HG02943 (cell line): Measurements from ENCODE around the gene TNK1.
A peak's percentile ranks its signal among the peaks of the same experiment; 100 is the strongest.
"Not testable (repeated sequence)": the region's sequence is repeated elsewhere in the genome, so short reads cannot be mapped to it uniquely, and the experiment has no call there.

Source experiments
- ATAC-seq: cut with Tn5 transposase; IDR thresholded peaks from one replicate; pipeline ENCODE4 v1.9.1; 2021; ENCODE audit warnings: mild to moderate bottlenecking, low read depth, moderate library complexity; ENCODE audit not compliant: unreplicated experiment

Gene TNK1

GRCh38 chr17:7380855-7381683, at the start of gene TNK1:
Gene TNK1 (plus strand): TSS chr17:7381089. CDS start chr17:7382927, 1,838 bp downstream.
- ATAC-seq: no peak

DNA sequence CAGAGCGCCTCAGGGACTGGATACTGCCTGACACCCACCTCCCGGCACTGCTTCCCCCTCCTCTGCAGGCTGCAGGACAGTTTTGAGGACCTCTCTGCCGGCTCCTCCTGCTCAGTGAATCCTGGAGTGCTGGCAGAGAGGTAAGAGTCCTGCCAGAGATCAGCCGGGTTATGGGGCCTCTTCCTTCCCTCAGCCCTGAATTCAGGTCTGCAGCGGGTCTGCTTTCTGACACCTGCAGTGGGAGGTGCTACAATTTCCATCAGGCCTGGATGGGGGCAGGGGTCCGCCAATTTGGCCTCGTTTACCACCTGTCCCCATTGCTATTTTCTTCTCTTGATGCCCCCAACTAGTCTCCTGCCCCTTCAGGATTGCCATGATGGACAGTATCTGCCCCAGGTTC, 48.8 kb upstream of the TNK1 start:
- ATAC-seq: no peak

- not testable (repeated sequence) for ATAC-seq
These were observed 48.3 kb upstream of the TNK1 start for GRCh38 chr17:7332600-7333069.

DNA sequence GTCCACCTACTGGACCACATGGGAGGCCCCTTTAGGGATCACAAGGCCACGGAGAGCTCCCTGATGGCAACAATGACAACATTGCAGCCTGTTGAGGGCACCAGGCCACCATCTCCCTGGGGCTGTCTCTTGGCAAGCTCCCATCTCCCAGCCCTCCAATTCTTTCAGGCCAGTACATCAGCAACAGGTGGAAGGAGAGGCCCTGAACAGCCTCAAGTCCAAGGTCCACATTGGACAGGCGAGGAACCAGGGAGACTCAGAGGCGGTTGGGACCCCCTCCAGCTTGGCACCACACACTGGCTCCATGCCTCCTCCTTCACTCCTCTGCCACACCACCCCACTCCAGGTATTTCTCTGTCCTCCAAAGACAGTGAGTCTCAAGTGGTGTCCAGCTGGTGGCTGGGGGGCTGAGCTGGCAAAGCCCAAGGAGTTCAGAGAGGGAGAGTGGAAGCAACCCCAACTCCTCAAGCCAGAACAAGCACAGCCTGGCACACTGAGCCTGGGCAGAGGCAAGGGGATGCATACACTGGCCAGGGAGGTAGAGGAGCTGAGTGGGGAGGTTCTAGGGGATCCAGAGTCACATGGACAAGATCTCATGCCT, 45.9 kb upstream of the TNK1 start:
- no peak for ATAC-seq

DNA sequence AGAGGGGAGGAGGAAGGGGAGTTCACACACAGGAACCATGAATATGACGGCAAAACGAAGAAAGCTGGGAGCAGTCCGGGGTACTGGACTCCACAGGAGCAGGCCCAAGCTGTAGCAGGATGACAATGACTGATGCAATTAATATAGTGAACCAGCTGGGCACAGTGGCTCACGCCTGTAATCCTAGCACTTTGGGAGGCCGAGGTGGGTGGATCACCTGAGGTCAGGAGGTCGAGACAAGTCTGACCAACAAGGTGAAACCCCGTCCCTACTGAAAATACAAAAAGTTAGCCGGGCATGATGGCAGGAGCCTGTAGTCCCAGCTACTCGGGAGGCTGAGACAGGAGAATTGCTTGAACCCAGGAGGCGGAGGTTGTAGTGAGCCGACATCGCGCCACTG, 45.1 kb upstream of the TNK1 start:
- ATAC-seq: not testable (repeated sequence)

GRCh38 chr17:7336240-7337175, 44.4 kb upstream of the TNK1 start, which contains the start of gene ACAP1:
Gene ACAP1 (plus strand): TSS chr17:7336529. CDS start chr17:7336735, 206 bp downstream.
- peak; percentile 60 for ATAC-seq

GRCh38 chr17:7337600-7337999, 43.3 kb upstream of the TNK1 start:
- ATAC-seq: not testable (repeated sequence)

GRCh38 chr17:7340179-7340578, 40.7 kb upstream of the TNK1 start:
- ATAC-seq: no peak

GRCh38 chr17:7341842-7342241, 39.0 kb upstream of the TNK1 start:
- no peak for ATAC-seq

DNA sequence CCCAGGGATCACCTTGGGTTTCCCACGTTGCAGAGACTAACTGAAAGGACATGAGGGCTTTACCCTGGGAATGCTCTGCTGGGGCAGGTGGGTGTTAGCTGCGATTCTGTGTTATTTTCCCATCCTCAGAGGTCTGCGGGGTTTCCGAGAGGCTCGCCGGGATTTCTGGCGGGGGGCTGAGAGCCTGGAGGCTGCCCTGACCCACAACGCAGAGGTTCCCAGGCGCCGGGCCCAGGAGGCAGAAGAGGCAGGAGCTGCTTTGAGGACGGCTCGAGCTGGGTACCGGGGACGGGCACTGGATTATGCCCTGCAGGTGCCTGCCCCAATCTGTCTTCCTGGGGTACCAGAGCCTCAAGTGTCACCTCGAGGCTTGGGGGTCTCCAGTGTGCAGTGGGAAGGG, 37.6 kb upstream of the TNK1 start:
- no peak for ATAC-seq

- ATAC-seq: no peak
These were observed 33.9 kb upstream of the TNK1 start for GRCh38 chr17:7346761-7347614.

DNA sequence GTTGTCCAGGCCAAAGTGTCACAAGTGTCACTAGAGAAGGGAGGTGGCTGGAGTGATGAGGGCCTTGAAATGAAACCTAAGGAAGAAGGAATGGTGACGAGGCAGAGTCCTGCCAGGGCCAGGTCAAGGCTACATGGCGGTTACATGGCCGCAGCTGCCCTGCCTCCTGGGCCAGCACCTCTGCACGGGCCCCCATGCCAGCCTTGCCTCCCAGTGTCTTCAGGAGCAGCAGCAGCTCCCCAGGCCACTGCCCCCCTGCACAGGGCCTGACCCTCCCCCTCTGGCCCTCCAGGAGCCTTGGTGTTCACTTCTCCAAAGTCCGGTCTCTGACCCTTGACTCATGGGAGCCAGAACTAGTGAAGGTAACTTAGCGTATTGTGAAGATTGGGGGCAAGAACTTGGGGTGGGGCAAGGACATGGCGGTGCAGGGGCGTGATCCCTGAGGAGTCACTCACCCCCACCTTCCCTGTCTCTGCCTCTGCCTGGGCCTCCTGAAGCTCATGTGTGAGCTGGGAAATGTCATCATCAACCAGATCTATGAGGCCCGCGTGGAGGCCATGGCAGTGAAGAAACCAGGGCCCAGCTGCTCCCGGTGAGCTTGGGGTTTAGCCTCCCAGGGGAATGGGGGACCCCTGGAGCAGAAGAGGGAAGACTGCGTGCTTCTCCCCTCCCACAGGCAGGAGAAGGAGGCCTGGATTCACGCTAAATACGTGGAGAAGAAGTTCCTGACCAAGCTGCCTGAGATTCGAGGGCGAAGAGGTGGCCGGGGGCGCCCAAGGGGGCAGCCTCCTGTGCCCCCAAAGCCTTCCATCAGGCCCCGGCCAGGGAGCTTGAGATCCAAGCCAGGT, 33.0 kb upstream of the TNK1 start:
- ATAC-seq: no peak

DNA sequence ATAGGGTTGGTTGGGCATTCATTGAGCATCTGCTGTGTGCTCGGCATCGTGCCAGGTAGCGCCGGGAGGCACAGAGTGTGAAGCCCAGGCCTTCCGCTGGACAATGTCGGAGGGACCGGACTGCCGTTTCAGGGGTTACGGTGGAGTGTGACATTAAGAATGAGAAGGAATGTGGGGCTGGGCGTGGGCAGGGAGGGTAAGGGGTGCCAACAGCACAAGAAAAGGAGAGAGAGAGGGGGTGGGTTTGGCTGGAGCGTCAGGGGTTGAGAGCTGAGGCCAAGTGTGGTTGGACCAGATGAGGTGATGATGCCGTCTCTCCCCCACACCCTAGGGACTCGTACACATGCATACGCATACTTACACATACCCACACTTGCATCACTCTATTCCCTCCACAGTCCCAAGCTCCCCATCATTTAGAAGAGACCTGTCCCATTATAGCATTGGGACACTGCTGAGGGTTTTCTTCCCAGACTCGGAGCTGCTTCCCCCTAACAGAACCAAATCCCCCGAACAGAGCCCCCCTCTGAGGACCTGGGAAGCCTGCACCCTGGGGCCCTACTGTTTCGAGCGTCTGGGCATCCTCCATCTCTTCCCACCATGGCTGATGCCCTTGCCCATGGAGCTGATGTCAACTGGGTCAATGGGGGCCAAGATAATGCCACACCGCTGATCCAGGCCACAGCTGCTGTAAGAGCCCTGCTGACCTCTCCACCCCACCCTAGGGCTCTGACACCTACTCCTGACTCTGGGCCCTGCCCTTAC, 32.2 kb upstream of the TNK1 start:
- ATAC-seq: no peak

- ATAC-seq: peak; percentile 62
These were observed 29.0 kb upstream of the TNK1 start, which contains the start of gene KCTD11 for GRCh38 chr17:7351665-7352502. Gene KCTD11 (plus strand): TSS chr17:7352162.

- no peak for ATAC-seq
These were observed 28.4 kb upstream of the TNK1 start for GRCh38 chr17:7352503-7352889.

DNA sequence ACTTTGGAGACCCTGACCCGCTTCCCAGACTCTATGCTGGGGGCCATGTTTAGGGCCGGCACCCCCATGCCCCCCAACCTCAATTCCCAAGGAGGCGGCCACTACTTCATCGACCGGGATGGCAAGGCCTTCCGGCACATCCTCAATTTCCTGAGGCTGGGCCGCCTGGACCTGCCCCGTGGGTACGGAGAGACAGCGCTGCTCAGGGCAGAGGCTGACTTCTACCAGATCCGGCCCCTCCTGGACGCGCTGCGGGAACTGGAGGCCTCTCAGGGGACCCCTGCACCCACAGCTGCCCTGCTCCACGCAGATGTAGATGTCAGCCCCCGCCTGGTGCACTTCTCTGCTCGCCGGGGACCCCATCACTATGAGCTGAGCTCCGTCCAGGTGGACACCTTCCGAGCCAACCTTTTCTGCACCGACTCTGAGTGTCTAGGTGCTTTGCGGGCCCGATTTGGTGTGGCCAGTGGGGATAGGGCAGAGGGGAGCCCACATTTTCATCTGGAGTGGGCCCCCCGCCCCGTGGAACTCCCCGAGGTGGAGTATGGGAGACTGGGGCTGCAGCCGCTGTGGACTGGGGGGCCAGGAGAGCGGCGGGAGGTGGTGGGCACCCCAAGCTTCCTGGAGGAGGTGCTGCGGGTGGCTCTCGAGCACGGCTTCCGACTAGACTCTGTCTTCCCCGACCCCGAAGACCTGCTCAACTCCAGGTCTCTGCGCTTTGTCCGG, 27.8 kb upstream of the TNK1 start:
- ATAC-seq: no peak
